Activated CD8-positive, alpha-beta memory T cell treated with anti-CD3 and anti-CD28 coated beads, Interleukin-2, amount 10 ng/mL, durations not matched to agents 7 days and 5 days (primary cell): Measurements from ENCODE around the gene KIF1A. TPM values are rescaled to one million over a fixed set of nuclear protein-coding genes. Genes with fewer than 3 reads are reported as not detected.

Experiments used
- ATAC-seq: fragments of 150-1000 bp; cut with Tn5 transposase; one replicate; pipeline ENCODE4 v1.10.0; 2021; ENCODE audit warnings: moderate library complexity
- CTCF ChIA-PET: fragments of 350-600 bp; sonication (Branson Sonifier 250); formaldehyde crosslinking; loops from one replicate; lab custom pipeline; 2021; ENCODE audit warnings: antibody characterized with exemption; lab: Charles Lee
- DNase-seq: peaks from one replicate; pipeline ENCODE4 v3.0.0-alpha.2; 2020
- H3K27ac Mint-ChIP-seq: one replicate; pipeline ENCODE4 v1.8.0; 2021; ENCODE audit warnings: mild to moderate bottlenecking, mixed read lengths
- H3K27me3 Mint-ChIP-seq: one replicate; pipeline ENCODE4 v1.8.0; 2021; ENCODE audit warnings: mixed read lengths
- H3K36me3 Mint-ChIP-seq: one replicate; pipeline ENCODE4 v1.8.0; 2021; ENCODE audit warnings: mild to moderate bottlenecking, mixed read lengths
- H3K4me1 Mint-ChIP-seq: one replicate; pipeline ENCODE4 v1.8.0; 2021; ENCODE audit warnings: mixed read lengths
- H3K4me3 Mint-ChIP-seq: one replicate; pipeline ENCODE4 v1.8.0; 2021; ENCODE audit warnings: mild to moderate bottlenecking, moderate library complexity, mixed read lengths
- H3K9me3 Mint-ChIP-seq: one replicate; pipeline ENCODE4 v1.8.0; 2022; ENCODE audit warnings: low read depth, mixed read lengths
- total RNA-seq, 2 experiments: library from RNA; stranded (reverse); gene quantifications; one replicate each; pipeline ENCODE4 v1.2.3, GENCODE V29; 2021

The KIF1A gene
- total RNA-seq: 1 to 10 TPM in 1 of 2 experiments, under 1 TPM in 1; 0.76 to 4.6 TPM

- peak; percentile 27 for ATAC-seq
- Mint-ChIP-seq H3K36me3 (peaks cover 1% of the 10 kb centered on the region), H3K9me3 (no peaks in the 10 kb centered on the region), H3K4me3 (no peak within 1 kb of the TSS), H3K27ac (no peak within 1 kb of the TSS), H3K27me3 (peaks cover 53% of the 10 kb centered on the region), H3K4me1 (peaks cover 5% of the 10 kb centered on the region)
- CTCF ChIA-PET: no interaction called here
- DNase-seq: peak; percentile 38
These were observed at the start of gene KIF1A for GRCh38 chr2:240819858-240820606. Gene KIF1A, minus strand, starts transcription at chr2:240820219. Its CDS starts 22,467 bp downstream, at chr2:240797752.

- H3K4me3 Mint-ChIP-seq: no peak overlapping the region
- H3K27ac Mint-ChIP-seq: no peak overlapping the region
These were observed 49.3 kb upstream of the KIF1A start for GRCh38 chr2:240869109-240869955.

GRCh38 chr2:240868286-240869108, 48.5 kb upstream of the KIF1A start, which contains the start of gene AGXT:
Gene AGXT, plus strand, starts transcription at chr2:240868824. Its CDS starts 42 bp downstream, at chr2:240868866.
- Mint-ChIP-seq H3K9me3 (no peaks in the 10 kb centered on the region), H3K27ac (no peak within 1 kb of the TSS), H3K36me3 (no peaks in the 10 kb centered on the region), H3K27me3 (peaks cover 11% of the 10 kb centered on the region), H3K4me3 (no peak within 1 kb of the TSS), H3K4me1 (peaks cover 6% of the 10 kb centered on the region)
- DNase-seq: no peak
- CTCF ChIA-PET: no interaction called here
- no peak for ATAC-seq

More at GRCh38 chr2:240869109-240869955, 49.3 kb upstream of the KIF1A start:
- CTCF ChIA-PET: no interaction called here
- H3K36me3 Mint-ChIP-seq: no peaks in the 10 kb centered on the region
- peaks cover 6% of the 10 kb centered on the region for H3K4me1 Mint-ChIP-seq
- peaks cover 11% of the 10 kb centered on the region for H3K27me3 Mint-ChIP-seq
- no peak for DNase-seq
- ATAC-seq: no peak
- no peaks in the 10 kb centered on the region for H3K9me3 Mint-ChIP-seq

GRCh38 chr2:240865391-240865790, 45.4 kb upstream of the KIF1A start:
- DNase-seq: no peak
- Mint-ChIP-seq H3K36me3 (no peaks in the 10 kb centered on the region), H3K27me3 (peaks cover 23% of the 10 kb centered on the region), H3K9me3 (no peaks in the 10 kb centered on the region), H3K4me3 (no peak overlapping the region), H3K4me1 (peaks cover 6% of the 10 kb centered on the region), H3K27ac (no peak overlapping the region)
- ATAC-seq: no peak
- CTCF ChIA-PET: no interaction called here

- DNase-seq (no peak), ATAC-seq (no peak)
- no peak overlapping the region for H3K4me3 Mint-ChIP-seq
- H3K27ac Mint-ChIP-seq: no peak overlapping the region
- H3K27me3 Mint-ChIP-seq: peaks cover 23% of the 10 kb centered on the region
- CTCF ChIA-PET: no interaction called here
- no peaks in the 10 kb centered on the region for H3K36me3 Mint-ChIP-seq
- H3K9me3 Mint-ChIP-seq: no peaks in the 10 kb centered on the region
- peaks cover 6% of the 10 kb centered on the region for H3K4me1 Mint-ChIP-seq
These were observed 44.5 kb upstream of the KIF1A start for GRCh38 chr2:240864475-240864874.

GRCh38 chr2:240861547-240861946, 41.5 kb upstream of the KIF1A start:
- Mint-ChIP-seq H3K9me3 (no peaks in the 10 kb centered on the region), H3K36me3 (no peaks in the 10 kb centered on the region), H3K4me1 (peaks cover 6% of the 10 kb centered on the region), H3K4me3 (no peak overlapping the region), H3K27me3 (peaks cover 23% of the 10 kb centered on the region), H3K27ac (no peak overlapping the region)
- ATAC-seq (no peak), DNase-seq (no peak)
- CTCF ChIA-PET: interaction anchor here (1.5 to 3.9 kb wide), 3 partner anchors 10 to 21 kb away, joined by 3 to 22 read pairs (median 7); no protein-coding TSS in a partner anchor

- Mint-ChIP-seq H3K36me3 (no peaks in the 10 kb centered on the region), H3K4me3 (no peak overlapping the region), H3K27ac (no peak overlapping the region), H3K4me1 (no peaks in the 10 kb centered on the region), H3K9me3 (peaks cover 5% of the 10 kb centered on the region), H3K27me3 (peaks cover 12% of the 10 kb centered on the region)
- no peak for ATAC-seq
- no peak for DNase-seq
- CTCF ChIA-PET: interaction anchor here (3.9 kb wide), 1 partner anchor 8 kb away, joined by 22 read pairs; no protein-coding TSS in a partner anchor
These were observed 38.9 kb upstream of the KIF1A start for GRCh38 chr2:240858871-240859270.

GRCh38 chr2:240858321-240858720, 38.3 kb upstream of the KIF1A start:
- no peak for DNase-seq
- no peak for ATAC-seq
- no peaks in the 10 kb centered on the region for H3K36me3 Mint-ChIP-seq
- no peaks in the 10 kb centered on the region for H3K4me1 Mint-ChIP-seq
- CTCF ChIA-PET: no interaction called here
- H3K27me3 Mint-ChIP-seq: peaks cover 12% of the 10 kb centered on the region
- H3K4me3 Mint-ChIP-seq: no peak overlapping the region
- peaks cover 5% of the 10 kb centered on the region for H3K9me3 Mint-ChIP-seq
- H3K27ac Mint-ChIP-seq: no peak overlapping the region

- H3K4me1 Mint-ChIP-seq: no peaks in the 10 kb centered on the region
These were observed 37.3 kb upstream of the KIF1A start for GRCh38 chr2:240857039-240858008.

GRCh38 chr2:240856151-240856980, 36.3 kb upstream of the KIF1A start:
- Mint-ChIP-seq H3K4me3 (no peak overlapping the region), H3K27me3 (peaks cover 5% of the 10 kb centered on the region), H3K36me3 (no peaks in the 10 kb centered on the region), H3K27ac (no peak overlapping the region), H3K4me1 (no peaks in the 10 kb centered on the region), H3K9me3 (peaks cover 5% of the 10 kb centered on the region)
- ATAC-seq (no peak), DNase-seq (no peak)
- CTCF ChIA-PET: no interaction called here

More at GRCh38 chr2:240857039-240858008, 37.3 kb upstream of the KIF1A start:
- peaks cover 5% of the 10 kb centered on the region for H3K9me3 Mint-ChIP-seq
- H3K4me3 Mint-ChIP-seq: no peak overlapping the region
- CTCF ChIA-PET: no interaction called here
- no peak for DNase-seq
- H3K27ac Mint-ChIP-seq: no peak overlapping the region
- no peak for ATAC-seq
- peaks cover 4% of the 10 kb centered on the region for H3K27me3 Mint-ChIP-seq
- no peaks in the 10 kb centered on the region for H3K36me3 Mint-ChIP-seq

- Mint-ChIP-seq H3K9me3 (peaks cover 5% of the 10 kb centered on the region), H3K4me1 (no peaks in the 10 kb centered on the region)
These were observed 35.7 kb upstream of the KIF1A start for GRCh38 chr2:240855670-240856069.

More at GRCh38 chr2:240855670-240856069, 35.7 kb upstream of the KIF1A start:
- H3K27ac Mint-ChIP-seq: no peak overlapping the region
- DNase-seq: no peak
- no peaks in the 10 kb centered on the region for H3K36me3 Mint-ChIP-seq
- ATAC-seq: no peak
- H3K27me3 Mint-ChIP-seq: peaks cover 4% of the 10 kb centered on the region
- CTCF ChIA-PET: no interaction called here
- no peak overlapping the region for H3K4me3 Mint-ChIP-seq
